HepG2 (cell line): ENCODE measurements around the gene MAPK8. TPM values are rescaled to one million over a fixed set of nuclear protein-coding genes. Genes with fewer than 3 reads are reported as not detected.

Experiments used
- ATAC-seq: fragments of 200-7000 bp; cut with Tn5 transposase; 3 replicates; pipeline ENCODE4 v1.9.1; 2020; ENCODE audit warnings: mild to moderate bottlenecking, moderate library complexity
- BruUV-seq: library from RNA; stranded (reverse); fragments of 400-500 nt; replicated peaks from 2 replicates; lab custom pipeline; 2021; lab: Mats Ljungman, UMichigan
- CTCF ChIA-PET: fragments of 300-600 bp; formaldehyde crosslinking; extraction: SDS; loops from one replicate; lab custom pipeline; 2021; ENCODE audit warnings: low total read pairs, inconsistent platforms, low intra/inter-chr PET ratio; lab: Yijun Ruan, JAX
- POLR2A ChIA-PET: fragments of 350-600 bp; sonication (Branson Sonifier 250); formaldehyde crosslinking; loops from one replicate; lab custom pipeline; 2020; ENCODE audit warnings: antibody characterized with exemption, inconsistent platforms; lab: Yijun Ruan, JAX
- DNase-seq: peaks from one replicate; pipeline ENCODE4 v3.0.0-alpha.2; 2015; ENCODE audit warnings: low spot score
- FAIRE-seq: peaks from 3 replicates; lab custom pipeline; 2011; peaks lifted over from hg19 to GRCh38; lab: Jason Lieb, UNC
- H2AFZ ChIP-seq: one replicate; pipeline ENCODE4 v1.6.1; 2011; ENCODE audit warnings: low read length, inconsistent platforms
- H3K27ac ChIP-seq: fragments of 300-600 bp; 3 replicates; pipeline ENCODE4 v1.8.0; 2011; ENCODE audit warnings: mixed run types, mild to moderate bottlenecking, mixed read lengths, low read length, inconsistent platforms; ENCODE audit not compliant: insufficient read depth; ENCODE audit errors: extremely low read length
- H3K27me3 ChIP-seq, 2 experiments: fragments of 200-600 bp in 1 of 2; 2 replicates in 1 of 2; 3 replicates in 1 of 2; pipeline versions ENCODE4 v1.6.0 to v1.8.0; 2011; ENCODE audit warnings: low read length in 2 of 2, mild to moderate bottlenecking in 2 of 2, moderate library complexity in 2 of 2, inconsistent platforms in 1 of 2; ENCODE audit not compliant: insufficient read depth in 2 of 2, control insufficient read depth in 1 of 2
- H3K36me3 ChIP-seq, 2 experiments: fragments of 200-600 bp in 1 of 2; replicated peaks in 1 of 2; 2 replicates in 1 of 2; 3 replicates in 1 of 2; pipeline versions ENCODE4 v1.5.1 to v1.8.0; 2011; ENCODE audit warnings: low read length in 2 of 2, inconsistent platforms in 1 of 2; ENCODE audit not compliant: insufficient read depth in 2 of 2, control insufficient read depth in 1 of 2
- H3K4me1 ChIP-seq: 2 replicates; pipeline ENCODE4 v1.5.1; 2012; ENCODE audit warnings: low read length, inconsistent platforms; ENCODE audit not compliant: insufficient read depth
- H3K4me2 ChIP-seq: 2 replicates; pipeline ENCODE4 v1.6.0; 2011; ENCODE audit warnings: low read depth, low read length, inconsistent platforms
- H3K4me3 ChIP-seq, 3 experiments: fragments of 200-600 bp in 1 of 3; sonication (generic), shearing (Covaris generic) in 1 of 3; replicated peaks in 1 of 3; 2 replicates each; pipeline ENCODE4 v1.5.1; 2011 to 2016; ENCODE audit warnings: low read length in 3 of 3, inconsistent platforms in 2 of 3, low read depth in 2 of 3, mild to moderate bottlenecking in 2 of 3, control low read depth in 1 of 3, mixed read lengths in 1 of 3; ENCODE audit not compliant: insufficient read depth in 1 of 3
- H3K79me2 ChIP-seq: one replicate; pipeline ENCODE4 v1.6.1; 2011; ENCODE audit warnings: low read length, inconsistent platforms; ENCODE audit not compliant: insufficient read depth
- H3K9ac ChIP-seq: 2 replicates; pipeline ENCODE4 v1.6.0; 2011; ENCODE audit warnings: mild to moderate bottlenecking, low read depth, low read length, inconsistent platforms; ENCODE audit not compliant: insufficient read depth
- H3K9me3 ChIP-seq: 2 replicates; pipeline ENCODE4 v1.5.1; 2012; ENCODE audit warnings: mild to moderate bottlenecking, low read length
- H4K20me1 ChIP-seq: 2 replicates; pipeline ENCODE4 v1.6.0; 2011; ENCODE audit warnings: inconsistent platforms, mild to moderate bottlenecking, low read length, moderate library complexity; ENCODE audit not compliant: insufficient read depth
- FOSL1 ChIP-seq: sonication (generic); formaldehyde crosslinking; IDR thresholded peaks from 2 replicates; pipeline ENCODE4 v1.9.0; 2021; ENCODE audit warnings: missing genetic modification reagents, borderline replicate concordance
- POGZ ChIP-seq: sonication (generic); formaldehyde crosslinking; IDR thresholded peaks from 2 replicates; pipeline ENCODE4 v1.4.0; 2020; ENCODE audit warnings: mild to moderate bottlenecking, missing genetic modification reagents
- RXRB ChIP-seq: IDR thresholded peaks from 2 replicates; pipeline ENCODE4 v1.6.1; 2016; ENCODE audit warnings: borderline replicate concordance, missing genetic modification reagents, missing compliant biosample characterization
- SMARCE1 ChIP-seq: fragments of 450-650 bp; IDR thresholded peaks from 2 replicates; pipeline ENCODE4 v1.6.1; 2017; ENCODE audit warnings: borderline replicate concordance
- TIGD3 ChIP-seq: sonication (generic); formaldehyde crosslinking; IDR thresholded peaks from 2 replicates; pipeline ENCODE4 v1.5.1; 2020; ENCODE audit warnings: mild to moderate bottlenecking, missing genetic modification reagents, borderline replicate concordance
- ZNF296 ChIP-seq: sonication (generic); formaldehyde crosslinking; conservative IDR thresholded peaks from 2 replicates; pipeline ENCODE4 v1.5.0; 2020; ENCODE audit warnings: mild to moderate bottlenecking, missing genetic modification reagents
- ZSCAN21 ChIP-seq: sonication (generic); formaldehyde crosslinking; IDR thresholded peaks from 2 replicates; pipeline ENCODE4 v1.8.0; 2022; ENCODE audit warnings: mild to moderate bottlenecking, missing genetic modification reagents, moderate library complexity, borderline replicate concordance
- in situ Hi-C: cut with HindIII; loops from 2 replicates; pipeline ENCODE4 v1.10.0; 2017; ENCODE audit warnings: low pct_unique_long_range_greater_than_20kb; ENCODE audit not compliant: extremely low pct_ligation_motif_present
- intact Hi-C: fragments of 100-400 bp; cut with micrococcal nuclease; formaldehyde crosslinking; loops from one replicate; pipeline ENCODE4 v1.10.0; 2022; ENCODE audit not compliant: unreplicated experiment
- polyA plus RNA-seq, 8 experiments: library from polyadenylated mRNA; depleted of rRNA in 3 of 8; stranded (reverse) in 7 of 8; unstranded in 1 of 8; fragments of >200 nt; fragmentation: Illumina TruSeq in 4 of 8; extraction: Trizol in 4 of 8; gene quantifications; 2 replicates each; pipeline versions ENCODE4 v1.2.1 to v1.2.3, GENCODE V29; 2011 to 2016; ENCODE audit warnings: low read depth in 4 of 8, missing spikeins in 1 of 8, mixed read lengths in 1 of 8; ENCODE audit not compliant: insufficient read depth in 1 of 8
- total RNA-seq, 5 experiments: library from RNA; depleted of rRNA; stranded (reverse); fragments of >200 nt; fragmentation: Illumina TruSeq; extraction: Trizol; gene quantifications; 2 replicates each; pipeline ENCODE4 v1.2.3, GENCODE V29; 2016; ENCODE audit warnings: low read depth in 1 of 5

The MAPK8 gene
- total and polyA plus RNA-seq, 2 of the 13 experiments (the other 11 are each of a cell fraction or from before 2014, with no cell fraction given), result 41.6 to 47.3 TPM

GRCh38 chr10:48430402-48430993 is 124.0 kb downstream of the MAPK8 start (continued):
- TF ChIP-seq RXRB (CRISPR knock-in tag) (no peak), ZNF296 (CRISPR knock-in tag) (no peak)

DNA sequence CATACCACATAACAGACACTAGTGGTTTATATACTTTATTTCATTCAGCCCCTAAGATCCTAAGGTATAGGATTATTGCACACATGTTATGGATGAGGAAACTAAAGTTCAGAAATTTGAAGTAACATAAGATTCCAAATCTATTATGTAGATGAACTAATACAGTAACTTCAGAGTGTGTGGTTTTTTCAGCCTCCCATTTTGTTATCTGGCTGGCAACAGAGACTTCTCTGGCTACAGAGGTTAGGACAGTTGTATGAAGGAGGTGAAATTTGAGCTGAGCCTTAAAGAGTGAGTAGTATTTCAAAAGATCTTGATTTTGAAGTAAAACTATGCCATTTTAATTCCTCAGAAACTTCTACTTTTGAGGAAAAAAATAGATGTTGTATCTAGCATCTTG is 125.4 kb downstream of the MAPK8 start:
- no TSS peak for BruUV-seq
- no peaks in the 10 kb centered on the region for H4K20me1 ChIP-seq
- CTCF ChIA-PET, result no interaction called here
- H3K9ac ChIP-seq, result no peak overlapping the region
- no peak overlapping the region for H2AFZ ChIP-seq
- TF ChIP-seq SMARCE1, result no peak
- no peak for TF ChIP-seq POGZ (CRISPR knock-in tag)
- no peak for TF ChIP-seq FOSL1
- no peak for TF ChIP-seq TIGD3 (CRISPR knock-in tag)
- no peak for TF ChIP-seq ZSCAN21 (CRISPR knock-in tag)
- H3K27ac ChIP-seq, result no peak overlapping the region
- in situ Hi-C loops (no loop called here), intact Hi-C loops (no loop called here)
- DNase-seq (no peak), FAIRE-seq (no peak), ATAC-seq (no peak)
- POLR2A ChIA-PET, result no interaction called here
- H3K4me1 ChIP-seq, result no peaks in the 10 kb centered on the region
- no peaks in the 10 kb centered on the region for H3K9me3 ChIP-seq
- no peak overlapping the region for H3K4me3 ChIP-seq
- H3K27me3 ChIP-seq, result no peaks in the 10 kb centered on the region
- no peaks in the 10 kb centered on the region for H3K79me2 ChIP-seq
- H3K4me2 ChIP-seq, result no peak overlapping the region
- H3K36me3 ChIP-seq, result peaks cover 0 to 4% of the 10 kb centered on the region in 2 experiments; a peak in 2 of 5 replicates
